Parathyroid adenoma (tissue), 2 donors: Measurements from ENCODE around the gene RNF44.

Experiments used
- H2AFZ ChIP-seq: fragments of 300-600 bp; sonication (generic); one replicate; pipeline ENCODE4 v1.7.0; 2017; ENCODE audit warnings: antibody characterized with exemption, mild to moderate bottlenecking
- H3K27ac ChIP-seq: fragments of 300-600 bp; sonication (generic); one replicate; pipeline ENCODE4 v1.7.0; 2017
- H3K27me3 ChIP-seq: fragments of 300-600 bp; sonication (generic); one replicate; pipeline ENCODE4 v1.7.0; 2017; ENCODE audit warnings: low read length; ENCODE audit not compliant: control insufficient read depth, insufficient read depth
- H3K36me3 ChIP-seq: fragments of 300-600 bp; sonication (generic); one replicate; pipeline ENCODE4 v1.7.0; 2017; ENCODE audit warnings: low read length; ENCODE audit not compliant: control insufficient read depth, insufficient read depth
- H3K4me1 ChIP-seq: fragments of 300-600 bp; sonication (generic); one replicate; pipeline ENCODE4 v1.7.0; 2017; ENCODE audit warnings: control low read depth
- H3K4me2 ChIP-seq: fragments of 300-600 bp; sonication (generic); one replicate; pipeline ENCODE4 v1.7.0; 2017; ENCODE audit warnings: low read length
- H3K4me3 ChIP-seq: fragments of 300-600 bp; sonication (generic); one replicate; pipeline ENCODE4 v1.7.0; 2017; ENCODE audit warnings: low read depth, low read length
- H3K79me2 ChIP-seq: fragments of 300-600 bp; sonication (generic); one replicate; pipeline ENCODE4 v1.7.0; 2017; ENCODE audit warnings: control low read depth
- H3K9ac ChIP-seq: fragments of 300-600 bp; sonication (generic); one replicate; pipeline ENCODE4 v1.7.0; 2017; ENCODE audit warnings: mild to moderate bottlenecking
- H3K9me3 ChIP-seq: fragments of 300-600 bp; sonication (generic); one replicate; pipeline ENCODE4 v1.7.0; 2017; ENCODE audit warnings: low read length; ENCODE audit not compliant: control insufficient read depth
- CTCF ChIP-seq: fragments of 300-600 bp; sonication (generic); IDR thresholded peaks from one replicate; pipeline ENCODE4 v1.7.0; 2017; ENCODE audit warnings: antibody characterized with exemption, mild to moderate bottlenecking
- donor health status: primary hyperparathyroidism.

Gene RNF44

DNA sequence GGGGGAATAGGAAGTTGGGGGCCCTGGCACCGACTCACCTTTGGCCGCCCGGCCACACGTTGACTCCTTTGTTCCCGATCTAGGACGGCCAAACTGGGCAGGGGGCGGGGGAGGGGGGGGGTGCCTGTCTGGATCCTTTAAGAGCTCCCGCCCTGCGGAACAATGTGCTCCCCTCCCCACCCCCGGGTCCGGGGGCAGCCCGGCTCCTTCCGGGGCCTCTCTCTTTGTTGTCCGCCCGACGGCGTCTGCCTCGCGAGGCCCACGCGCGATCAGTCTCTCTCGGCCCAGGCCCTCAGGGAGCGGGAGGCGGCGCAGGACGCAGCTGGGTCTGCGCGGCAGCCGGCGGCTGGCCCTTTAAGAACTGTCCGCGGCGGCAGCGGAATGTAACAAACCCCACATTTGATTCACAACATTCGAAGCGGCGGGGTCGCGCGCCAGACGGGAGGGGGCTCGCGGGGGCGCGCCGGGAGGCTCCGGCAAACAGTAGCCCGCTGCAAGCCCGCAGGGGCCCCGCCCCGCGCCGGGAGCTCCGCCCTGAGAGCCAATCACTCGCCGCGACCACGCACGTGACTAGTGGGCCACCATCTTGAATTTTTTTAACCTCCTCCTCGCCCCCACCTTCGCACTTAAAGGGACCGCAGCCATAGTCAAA is at the start of gene RNF44:
RNF44 (minus strand) TSS at position 501 of the 652 bp plus-strand sequence. CDS start 4,930 bp downstream, outside the sequence.
- peaks cover 32% of the 10 kb centered on the region for H3K4me1 ChIP-seq
- H2AFZ ChIP-seq: peak within 1 kb of the TSS; percentile 92
- peak within 1 kb of the TSS; percentile 99 for H3K4me2 ChIP-seq

GRCh38 chr5:176583076-176583475 is 45.9 kb upstream of the RNF44 start:
- Histone ChIP-seq H3K4me3 (no peak overlapping the region), H3K79me2 (no peaks in the 10 kb centered on the region), H3K36me3 (no peaks in the 10 kb centered on the region), H3K4me2 (no peak overlapping the region), H3K9me3 (no peaks in the 10 kb centered on the region), H3K9ac (no peak overlapping the region), H2AFZ (no peak overlapping the region), H3K27ac (no peak overlapping the region), H3K4me1 (no peaks in the 10 kb centered on the region), H3K27me3 (no peaks in the 10 kb centered on the region)
- TF ChIP-seq CTCF: no peak

More for the DNA sequence above, at the start of gene RNF44:
- TF ChIP-seq CTCF: no peak
- Histone ChIP-seq H3K9ac (peak within 1 kb of the TSS; percentile 85), H3K4me3 (peak within 1 kb of the TSS; percentile 100), H3K27ac (peak within 1 kb of the TSS; percentile 98), H3K79me2 (peaks cover 14% of the 10 kb centered on the region), H3K9me3 (no peaks in the 10 kb centered on the region), H3K27me3 (no peaks in the 10 kb centered on the region), H3K36me3 (no peaks in the 10 kb centered on the region)

DNA sequence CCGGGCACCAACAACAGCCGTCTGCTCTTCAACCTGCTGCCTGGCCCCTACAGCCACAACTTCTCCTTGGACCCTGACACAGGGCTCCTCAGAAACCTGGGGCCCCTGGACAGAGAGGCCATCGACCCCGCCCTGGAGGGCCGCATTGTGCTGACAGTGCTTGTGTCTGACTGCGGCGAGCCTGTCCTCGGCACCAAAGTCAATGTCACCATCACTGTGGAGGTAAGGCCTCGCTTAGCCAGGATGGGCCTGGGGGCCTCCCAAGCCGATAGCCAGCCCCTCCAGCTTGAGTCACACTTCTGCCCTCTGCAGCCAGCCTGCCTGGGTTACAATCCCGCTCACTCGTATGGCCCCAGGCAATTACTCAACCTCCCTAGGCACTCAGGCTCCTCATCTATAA is 44.2 kb upstream of the RNF44 start:
- no peak overlapping the region for H3K4me2 ChIP-seq
- no peaks in the 10 kb centered on the region for H3K27me3 ChIP-seq
- no peaks in the 10 kb centered on the region for H3K36me3 ChIP-seq
- no peak overlapping the region for H3K9ac ChIP-seq
- H3K27ac ChIP-seq: no peak overlapping the region
- H3K9me3 ChIP-seq: no peaks in the 10 kb centered on the region
- no peaks in the 10 kb centered on the region for H3K79me2 ChIP-seq
- no peak overlapping the region for H3K4me3 ChIP-seq
- TF ChIP-seq CTCF: no peak
- H3K4me1 ChIP-seq: no peaks in the 10 kb centered on the region
- no peak overlapping the region for H2AFZ ChIP-seq

DNA sequence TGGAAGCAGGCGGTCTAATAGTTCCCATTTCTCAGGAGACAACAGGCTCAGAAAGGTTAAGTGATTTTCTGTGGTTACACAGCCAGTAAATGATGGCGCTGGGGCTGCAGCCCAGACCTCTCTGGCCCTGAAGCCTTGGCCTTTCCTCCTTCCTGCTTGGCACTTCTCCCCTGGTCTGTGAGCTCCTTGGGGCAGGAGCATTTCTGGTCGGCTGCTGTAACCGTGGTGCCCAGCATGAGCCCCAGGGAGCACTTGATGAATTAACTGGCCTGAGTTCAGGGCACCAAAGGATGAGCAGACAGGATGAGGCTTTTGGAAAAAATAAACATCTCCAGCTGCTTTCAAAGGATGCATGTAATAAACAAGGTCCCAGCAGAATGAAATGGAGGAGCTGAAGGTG is 42.1 kb upstream of the RNF44 start:
- Histone ChIP-seq H3K4me2 (no peak overlapping the region), H3K27ac (no peak overlapping the region), H3K9me3 (no peaks in the 10 kb centered on the region), H3K9ac (no peak overlapping the region), H3K4me3 (no peak overlapping the region), H3K27me3 (no peaks in the 10 kb centered on the region), H3K79me2 (no peaks in the 10 kb centered on the region), H3K4me1 (no peaks in the 10 kb centered on the region), H2AFZ (no peak overlapping the region), H3K36me3 (no peaks in the 10 kb centered on the region)
- no peak for TF ChIP-seq CTCF

GRCh38 chr5:176578391-176578808 is 41.2 kb upstream of the RNF44 start:
- Histone ChIP-seq H2AFZ (peak overlapping the region; percentile 61), H3K4me2 (no peak overlapping the region)

More at GRCh38 chr5:176578391-176578808, 41.2 kb upstream of the RNF44 start:
- no peaks in the 10 kb centered on the region for H3K36me3 ChIP-seq
- no peaks in the 10 kb centered on the region for H3K27me3 ChIP-seq
- H3K4me3 ChIP-seq: no peak overlapping the region
- no peak overlapping the region for H3K27ac ChIP-seq
- H3K4me1 ChIP-seq: no peaks in the 10 kb centered on the region
- H3K9me3 ChIP-seq: no peaks in the 10 kb centered on the region
- H3K9ac ChIP-seq: no peak overlapping the region
- no peaks in the 10 kb centered on the region for H3K79me2 ChIP-seq
- peak; percentile 74 for TF ChIP-seq CTCF
